ENCODE measurements around the gene ERICH3.

ERICH3 gene

DNA sequence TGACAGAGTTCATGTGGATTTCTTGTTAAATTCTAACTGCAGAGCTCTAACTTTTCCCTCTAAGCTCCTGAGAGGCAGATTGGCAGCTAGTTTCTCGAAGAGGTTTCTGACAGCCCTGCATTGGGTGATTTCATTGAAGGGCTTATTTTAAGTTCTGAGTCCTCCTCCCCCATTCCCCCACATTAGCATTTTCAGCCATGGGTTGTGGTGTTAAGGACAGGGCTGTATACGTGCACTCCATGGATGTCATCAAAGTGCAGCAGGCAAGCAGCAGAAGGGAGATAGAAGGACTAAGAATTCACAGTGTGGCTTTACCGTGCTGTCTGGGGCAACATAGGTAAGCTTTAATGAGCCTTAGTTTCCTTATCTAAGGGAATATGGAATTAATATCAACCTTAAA lies 40.3 kb upstream of the ERICH3 start:
- H4K20me1 ChIP-seq (ENCODE audit: insufficient read depth, low read length, poor library complexity, severe bottlenecking): no peaks in the 10 kb centered on the region

DNA sequence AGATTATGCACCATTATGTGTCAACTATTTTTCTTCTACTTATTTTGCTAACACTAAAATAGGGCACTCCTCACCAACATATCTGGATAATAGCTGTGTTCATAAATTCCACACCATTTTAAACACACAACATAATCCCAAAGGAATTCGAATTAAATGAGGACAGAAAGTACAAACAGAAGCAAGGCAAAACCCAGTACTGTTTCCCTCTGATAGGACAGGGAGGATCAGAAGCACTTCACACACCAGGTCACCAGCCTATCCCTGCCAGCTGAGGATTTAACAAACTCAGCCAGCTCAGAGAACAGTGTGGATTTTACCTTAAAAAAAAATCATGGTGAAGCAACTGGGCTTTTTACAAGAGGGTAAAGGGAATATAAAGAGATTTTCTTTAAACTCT lies 39.3 kb upstream of the ERICH3 start:
- Histone ChIP-seq H2AFZ (ENCODE audit: low read length) (no peak overlapping the region), H3K4me3 (ENCODE audit: low read length, poor library complexity, severe bottlenecking) (no peak overlapping the region), H3K9ac (ENCODE audit: low read depth, low read length, poor library complexity, severe bottlenecking) (no peak overlapping the region), H3K9me3 (ENCODE audit: insufficient read depth, low read depth, low read length) (no peaks in the 10 kb centered on the region), H3F3A (ENCODE audit: low read depth) (no peaks in the 10 kb centered on the region), H3K4me1 (ENCODE audit: insufficient read depth, low read length, poor library complexity, severe bottlenecking) (no peaks in the 10 kb centered on the region), H3K27me3 (ENCODE audit: insufficient read depth, low read length, poor library complexity, severe bottlenecking) (no peaks in the 10 kb centered on the region), H3K9me2 (replicated peaks; ENCODE audit: low read depth, low read length) (no peaks in the 10 kb centered on the region), H4K20me1 (ENCODE audit: insufficient read depth, low read length, poor library complexity, severe bottlenecking) (no peaks in the 10 kb centered on the region), H3K4me2 (ENCODE audit: low read depth, low read length, poor library complexity, severe bottlenecking) (no peak overlapping the region), H3K36me3 (ENCODE audit: insufficient read depth, low read length) (peaks cover 25% of the 10 kb centered on the region; the same call in 1 of the 2 replicates), H3K79me2 (ENCODE audit: insufficient read depth, low read length) (no peaks in the 10 kb centered on the region)
- no peak for TF ChIP-seq EZH2phosphoT487 (IDR thresholded peaks at IDR 0.05; ENCODE audit: borderline replicate concordance)
- TF ChIP-seq, protein P1, sequence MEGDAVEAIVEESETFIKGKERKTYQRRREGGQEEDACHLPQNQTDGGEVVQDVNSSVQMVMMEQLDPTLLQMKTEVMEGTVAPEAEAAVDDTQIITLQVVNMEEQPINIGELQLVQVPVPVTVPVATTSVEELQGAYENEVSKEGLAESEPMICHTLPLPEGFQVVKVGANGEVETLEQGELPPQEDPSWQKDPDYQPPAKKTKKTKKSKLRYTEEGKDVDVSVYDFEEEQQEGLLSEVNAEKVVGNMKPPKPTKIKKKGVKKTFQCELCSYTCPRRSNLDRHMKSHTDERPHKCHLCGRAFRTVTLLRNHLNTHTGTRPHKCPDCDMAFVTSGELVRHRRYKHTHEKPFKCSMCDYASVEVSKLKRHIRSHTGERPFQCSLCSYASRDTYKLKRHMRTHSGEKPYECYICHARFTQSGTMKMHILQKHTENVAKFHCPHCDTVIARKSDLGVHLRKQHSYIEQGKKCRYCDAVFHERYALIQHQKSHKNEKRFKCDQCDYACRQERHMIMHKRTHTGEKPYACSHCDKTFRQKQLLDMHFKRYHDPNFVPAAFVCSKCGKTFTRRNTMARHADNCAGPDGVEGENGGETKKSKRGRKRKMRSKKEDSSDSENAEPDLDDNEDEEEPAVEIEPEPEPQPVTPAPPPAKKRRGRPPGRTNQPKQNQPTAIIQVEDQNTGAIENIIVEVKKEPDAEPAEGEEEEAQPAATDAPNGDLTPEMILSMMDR (conservative IDR thresholded peaks at IDR 0.05; ENCODE audit: low read length): no peak

More for the DNA sequence above, 40.3 kb upstream of the ERICH3 start:
- Histone ChIP-seq H3K79me2 (ENCODE audit: insufficient read depth, low read length) (no peaks in the 10 kb centered on the region), H3K9ac (ENCODE audit: low read depth, low read length, poor library complexity, severe bottlenecking) (no peak overlapping the region), H3K9me3 (ENCODE audit: insufficient read depth, low read depth, low read length) (no peaks in the 10 kb centered on the region), H3K36me3 (ENCODE audit: insufficient read depth, low read length) (peaks cover 34% of the 10 kb centered on the region; the same call in 1 of the 2 replicates), H3F3A (ENCODE audit: low read depth) (no peaks in the 10 kb centered on the region), H3K4me2 (ENCODE audit: low read depth, low read length, poor library complexity, severe bottlenecking) (no peak overlapping the region), H3K9me2 (replicated peaks; ENCODE audit: low read depth, low read length) (no peaks in the 10 kb centered on the region), H3K27me3 (ENCODE audit: insufficient read depth, low read length, poor library complexity, severe bottlenecking) (no peaks in the 10 kb centered on the region), H3K4me3 (ENCODE audit: low read length, poor library complexity, severe bottlenecking) (no peak overlapping the region), H3K4me1 (ENCODE audit: insufficient read depth, low read length, poor library complexity, severe bottlenecking) (no peaks in the 10 kb centered on the region), H2AFZ (ENCODE audit: low read length) (no peak overlapping the region)
- no peak for TF ChIP-seq EZH2phosphoT487 (IDR thresholded peaks at IDR 0.05; ENCODE audit: borderline replicate concordance)
- TF ChIP-seq, protein P1 (conservative IDR thresholded peaks at IDR 0.05; ENCODE audit: low read length): no peak

DNA sequence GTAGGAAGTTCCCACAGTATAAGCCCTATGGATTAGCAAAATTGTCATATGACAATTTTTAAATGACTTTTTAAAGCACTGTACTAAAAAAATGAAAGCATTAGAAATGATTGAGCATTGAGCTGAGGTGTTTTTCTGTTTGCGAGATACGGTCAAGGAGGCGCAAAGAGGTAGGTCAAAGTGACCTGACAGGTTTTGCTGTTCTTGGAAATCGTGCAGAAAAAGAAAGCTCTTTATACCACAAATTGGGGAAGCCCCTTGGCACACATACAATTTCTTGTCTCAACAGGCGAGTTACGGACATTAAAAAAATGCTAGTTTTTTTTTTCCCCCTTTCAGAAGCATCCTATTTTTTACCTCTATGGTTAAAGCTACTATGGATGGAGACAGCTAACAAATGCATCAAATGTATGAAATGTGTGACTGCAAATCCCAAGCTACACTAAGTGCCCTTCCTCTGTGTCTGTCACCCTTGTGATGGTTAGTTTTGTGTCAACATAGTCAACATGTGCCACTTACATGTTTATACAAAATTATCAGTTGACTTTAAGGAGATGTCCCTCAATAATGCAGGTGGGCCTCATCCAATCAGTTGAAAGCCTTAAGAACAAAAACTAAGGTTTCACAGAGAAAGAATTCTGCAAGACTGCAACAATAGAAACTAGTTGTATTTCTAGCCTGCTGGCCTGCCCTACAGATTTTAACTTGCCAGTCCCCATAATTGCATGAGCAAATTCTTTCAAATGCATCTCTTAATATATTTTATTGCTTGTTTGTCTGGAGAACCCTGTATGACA lies 30.0 kb upstream of the ERICH3 start:
- H3K9me2 ChIP-seq (replicated peaks; ENCODE audit: low read depth, low read length): no peaks in the 10 kb centered on the region
- no peaks in the 10 kb centered on the region for H3K27me3 ChIP-seq (ENCODE audit: insufficient read depth, low read length, poor library complexity, severe bottlenecking)
- no peak overlapping the region for H3K9ac ChIP-seq (ENCODE audit: low read depth, low read length, poor library complexity, severe bottlenecking)
- TF ChIP-seq EZH2phosphoT487 (IDR thresholded peaks at IDR 0.05; ENCODE audit: borderline replicate concordance): no peak
- TF ChIP-seq, protein P1 (conservative IDR thresholded peaks at IDR 0.05; ENCODE audit: low read length): no peak
- H3K4me3 ChIP-seq (ENCODE audit: low read length, poor library complexity, severe bottlenecking): no peak overlapping the region
- no peak overlapping the region for H2AFZ ChIP-seq (ENCODE audit: low read length)
- no peaks in the 10 kb centered on the region for H4K20me1 ChIP-seq (ENCODE audit: insufficient read depth, low read length, poor library complexity, severe bottlenecking)
- peaks cover 36% of the 10 kb centered on the region; the same call in 1 of the 2 replicates for H3K36me3 ChIP-seq (ENCODE audit: insufficient read depth, low read length)
- no peaks in the 10 kb centered on the region for H3F3A ChIP-seq (ENCODE audit: low read depth)
- H3K4me1 ChIP-seq (ENCODE audit: insufficient read depth, low read length, poor library complexity, severe bottlenecking): no peaks in the 10 kb centered on the region
- no peak overlapping the region for H3K4me2 ChIP-seq (ENCODE audit: low read depth, low read length, poor library complexity, severe bottlenecking)
- H3K79me2 ChIP-seq (ENCODE audit: insufficient read depth, low read length): no peaks in the 10 kb centered on the region
- H3K9me3 ChIP-seq (ENCODE audit: insufficient read depth, low read depth, low read length): no peaks in the 10 kb centered on the region

All from Loucy (cell line).